ENCODE data around the gene KANSL1L. TPM values are rescaled to one million over a fixed set of nuclear protein-coding genes. Genes with fewer than 3 reads are reported as not detected.
"Not testable (repeated sequence)": the region's sequence is repeated elsewhere in the genome, so short reads cannot be mapped to it uniquely, and the experiment has no call there.

KANSL1L gene
- polyA plus RNA-seq, 1 of the 3 experiments (the other 2 are of a cell fraction) = 5.5 TPM

GRCh38 chr2:210179351-210179990, 8.3 kb upstream of the KANSL1L start (continued):
- TF ChIP-seq, protein P1, sequence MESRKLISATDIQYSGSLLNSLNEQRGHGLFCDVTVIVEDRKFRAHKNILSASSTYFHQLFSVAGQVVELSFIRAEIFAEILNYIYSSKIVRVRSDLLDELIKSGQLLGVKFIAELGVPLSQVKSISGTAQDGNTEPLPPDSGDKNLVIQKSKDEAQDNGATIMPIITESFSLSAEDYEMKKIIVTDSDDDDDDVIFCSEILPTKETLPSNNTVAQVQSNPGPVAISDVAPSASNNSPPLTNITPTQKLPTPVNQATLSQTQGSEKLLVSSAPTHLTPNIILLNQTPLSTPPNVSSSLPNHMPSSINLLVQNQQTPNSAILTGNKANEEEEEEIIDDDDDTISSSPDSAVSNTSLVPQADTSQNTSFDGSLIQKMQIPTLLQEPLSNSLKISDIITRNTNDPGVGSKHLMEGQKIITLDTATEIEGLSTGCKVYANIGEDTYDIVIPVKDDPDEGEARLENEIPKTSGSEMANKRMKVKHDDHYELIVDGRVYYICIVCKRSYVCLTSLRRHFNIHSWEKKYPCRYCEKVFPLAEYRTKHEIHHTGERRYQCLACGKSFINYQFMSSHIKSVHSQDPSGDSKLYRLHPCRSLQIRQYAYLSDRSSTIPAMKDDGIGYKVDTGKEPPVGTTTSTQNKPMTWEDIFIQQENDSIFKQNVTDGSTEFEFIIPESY (IDR thresholded peaks at IDR 0.05; ENCODE audit: borderline replicate concordance, low read depth) = no peak

GRCh38 chr2:210177769-210178168, 6.6 kb upstream of the KANSL1L start:
- Histone ChIP-seq H3K9ac (no peak overlapping the region), H3F3A (replicated peaks; ENCODE audit: insufficient read depth) (no peaks in the 10 kb centered on the region), H3K36me3 (replicated peaks in 1 of 2; ENCODE audit: control insufficient read depth in 1 of 2, insufficient read depth in 2 of 2, low read length in 1 of 2) (no peaks in the 10 kb centered on the region), H3K27ac (ENCODE audit: low read depth in 2 of 2, low read length in 1 of 2) (no peak overlapping the region), H3K4me3 (ENCODE audit: low read depth in 2 of 2, low read length in 1 of 2) (no peak overlapping the region), H3K79me2 (ENCODE audit: insufficient read depth) (no peaks in the 10 kb centered on the region), H3K9me3 (no peaks in the 10 kb centered on the region), H3K27me3 (ENCODE audit: insufficient read depth) (peaks cover 4% of the 10 kb centered on the region; the same call in 1 of the 2 replicates), H3K4me2 (no peak overlapping the region), H2AFZ (ENCODE audit: low read depth) (no peak overlapping the region), H3K9me2 (no peaks in the 10 kb centered on the region), H3K4me1 (ENCODE audit: control insufficient read depth in 1 of 2, insufficient read depth in 2 of 2, low read depth in 1 of 2, low read length in 1 of 2) (no peaks in the 10 kb centered on the region; a peak in 1 of 4 replicates), H4K20me1 (ENCODE audit: insufficient read depth) (no peaks in the 10 kb centered on the region)
- 44% methylated on average over 1 of the region's 1 CpG for WGBS (ENCODE audit: low lambda C conversion rate)
- ChIA-PET CTCF (interaction anchor here (1.0 to 2.5 kb wide), 3 partner anchors 11 to 200 kb away, joined by 3 to 10 read pairs (median 5); no protein-coding TSS in a partner anchor), POLR2A (no interaction called here)
- no peak for DNase-seq
- TF ChIP-seq NFIC (IDR thresholded peaks at IDR 0.05; ENCODE audit: borderline replicate concordance) = no peak
- TF ChIP-seq FOSL2 (IDR thresholded peaks at IDR 0.05; ENCODE audit: borderline replicate concordance, low read depth) = no peak
- TF ChIP-seq JUND (IDR thresholded peaks at IDR 0.05) = no peak
- TF ChIP-seq RFX5 (IDR thresholded peaks at IDR 0.05; ENCODE audit: low read length) = no peak
- TF ChIP-seq SIN3A (IDR thresholded peaks at IDR 0.05; ENCODE audit: borderline replicate concordance, low read depth, low read length) = no peak
- no peak for TF ChIP-seq RCOR1 (IDR thresholded peaks at IDR 0.05; ENCODE audit: low read length)
- no peak for TF ChIP-seq CHD2 (IDR thresholded peaks at IDR 0.05; ENCODE audit: low read length, partially characterized antibody)
- TF ChIP-seq, protein P2, sequence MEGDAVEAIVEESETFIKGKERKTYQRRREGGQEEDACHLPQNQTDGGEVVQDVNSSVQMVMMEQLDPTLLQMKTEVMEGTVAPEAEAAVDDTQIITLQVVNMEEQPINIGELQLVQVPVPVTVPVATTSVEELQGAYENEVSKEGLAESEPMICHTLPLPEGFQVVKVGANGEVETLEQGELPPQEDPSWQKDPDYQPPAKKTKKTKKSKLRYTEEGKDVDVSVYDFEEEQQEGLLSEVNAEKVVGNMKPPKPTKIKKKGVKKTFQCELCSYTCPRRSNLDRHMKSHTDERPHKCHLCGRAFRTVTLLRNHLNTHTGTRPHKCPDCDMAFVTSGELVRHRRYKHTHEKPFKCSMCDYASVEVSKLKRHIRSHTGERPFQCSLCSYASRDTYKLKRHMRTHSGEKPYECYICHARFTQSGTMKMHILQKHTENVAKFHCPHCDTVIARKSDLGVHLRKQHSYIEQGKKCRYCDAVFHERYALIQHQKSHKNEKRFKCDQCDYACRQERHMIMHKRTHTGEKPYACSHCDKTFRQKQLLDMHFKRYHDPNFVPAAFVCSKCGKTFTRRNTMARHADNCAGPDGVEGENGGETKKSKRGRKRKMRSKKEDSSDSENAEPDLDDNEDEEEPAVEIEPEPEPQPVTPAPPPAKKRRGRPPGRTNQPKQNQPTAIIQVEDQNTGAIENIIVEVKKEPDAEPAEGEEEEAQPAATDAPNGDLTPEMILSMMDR (IDR thresholded peaks at IDR 0.05) = no peak

- H3K79me2 ChIP-seq (ENCODE audit: insufficient read depth); H3K27ac ChIP-seq (ENCODE audit: low read depth in 2 of 2, low read length in 1 of 2); H3F3A ChIP-seq (replicated peaks; ENCODE audit: insufficient read depth); H3K27me3 ChIP-seq (ENCODE audit: insufficient read depth); H3K4me2 ChIP-seq; DNase-seq; POLR2A ChIA-PET; H3K36me3 ChIP-seq (replicated peaks in 1 of 2; ENCODE audit: control insufficient read depth in 1 of 2, insufficient read depth in 2 of 2, low read length in 1 of 2); H3K4me3 ChIP-seq (ENCODE audit: low read depth in 2 of 2, low read length in 1 of 2); H4K20me1 ChIP-seq (ENCODE audit: insufficient read depth); H2AFZ ChIP-seq (ENCODE audit: low read depth); H3K9ac ChIP-seq; H3K4me1 ChIP-seq (ENCODE audit: control insufficient read depth in 1 of 2, insufficient read depth in 2 of 2, low read depth in 1 of 2, low read length in 1 of 2); H3K9me3 ChIP-seq; H3K9me2 ChIP-seq: not testable (repeated sequence)
- CTCF ChIA-PET = interaction anchor here (1.1 to 2.5 kb wide), 4 partner anchors 18 to 199 kb away, joined by 3 to 10 read pairs (median 4); no protein-coding TSS in a partner anchor
- 76% methylated on average over 1 of the region's 1 CpG for WGBS (ENCODE audit: low lambda C conversion rate)
Measured at GRCh38 chr2:210177115-210177514, 5.9 kb upstream of the KANSL1L start.
